DND-41 (cell line): ENCODE results near the gene PXMP2.

Source experiments
- ATAC-seq: fragments of 200-7000 bp; cut with Tn5 transposase; 3 replicates; pipeline ENCODE4 v1.9.1; 2021; ENCODE audit warnings: low read depth; ENCODE audit not compliant: insufficient read depth
- DNase-seq: peaks from one replicate; pipeline ENCODE4 v3.0.0-alpha.2; 2020
- H2AFZ ChIP-seq: 2 replicates; pipeline ENCODE4 v1.6.0; 2012; ENCODE audit warnings: low read depth, low read length
- H3K27ac ChIP-seq: 2 replicates; pipeline ENCODE4 v1.5.1; 2012; ENCODE audit warnings: low read length, inconsistent platforms
- H3K27me3 ChIP-seq: fragments of 200-600 bp; sonication (generic); 2 replicates; pipeline ENCODE4 v1.6.0; 2012; ENCODE audit warnings: low read length, mild to moderate bottlenecking, inconsistent platforms; ENCODE audit not compliant: insufficient read depth, poor library complexity
- H3K36me3 ChIP-seq: 2 replicates; pipeline ENCODE4 v1.5.1; 2012; ENCODE audit warnings: low read length, inconsistent platforms; ENCODE audit not compliant: insufficient read depth
- H3K4me1 ChIP-seq: 2 replicates; pipeline ENCODE4 v1.5.1; 2012; ENCODE audit warnings: mild to moderate bottlenecking, low read length; ENCODE audit not compliant: insufficient read depth
- H3K4me2 ChIP-seq: 2 replicates; pipeline ENCODE4 v1.6.0; 2012; ENCODE audit warnings: mild to moderate bottlenecking, moderate library complexity, low read length, inconsistent platforms; ENCODE audit not compliant: insufficient read depth
- H3K4me3 ChIP-seq, 2 experiments: fragments of 200-600 bp in 1 of 2; shearing (Covaris generic) in 1 of 2; 2 replicates each; pipeline ENCODE4 v1.5.1; 2012 to 2016; ENCODE audit warnings: inconsistent platforms in 2 of 2, low read length in 2 of 2, mild to moderate bottlenecking in 2 of 2, low read depth in 1 of 2, moderate library complexity in 1 of 2
- H3K79me2 ChIP-seq: 2 replicates; pipeline ENCODE4 v1.6.0; 2012; ENCODE audit warnings: low read length, inconsistent platforms; ENCODE audit not compliant: insufficient read depth
- H3K9ac ChIP-seq: 2 replicates; pipeline ENCODE4 v1.6.0; 2012; ENCODE audit warnings: low read depth, mild to moderate bottlenecking, inconsistent platforms, low read length, moderate library complexity
- H3K9me3 ChIP-seq: 2 replicates; pipeline ENCODE4 v1.5.1; 2012; ENCODE audit warnings: low read length, moderate library complexity, mild to moderate bottlenecking, inconsistent platforms; ENCODE audit not compliant: insufficient read depth, severe bottlenecking
- H4K20me1 ChIP-seq: 2 replicates; pipeline ENCODE4 v1.6.0; 2012; ENCODE audit warnings: low read length; ENCODE audit not compliant: insufficient read depth
- EZH2 ChIP-seq: IDR thresholded peaks from 3 replicates; pipeline ENCODE4 v1.6.1; 2012; ENCODE audit warnings: borderline replicate concordance, low read depth, mild to moderate bottlenecking, moderate library complexity, low read length, inconsistent platforms; ENCODE audit not compliant: severe bottlenecking
- TF ChIP-seq, protein P1 (sequence below): IDR thresholded peaks from 2 replicates; pipeline ENCODE4 v1.5.1; 2012; ENCODE audit warnings: borderline replicate concordance, low read length, moderate library complexity, mild to moderate bottlenecking; ENCODE audit not compliant: poor library complexity, severe bottlenecking; ENCODE audit errors: extremely low read depth

Gene PXMP2

DNA sequence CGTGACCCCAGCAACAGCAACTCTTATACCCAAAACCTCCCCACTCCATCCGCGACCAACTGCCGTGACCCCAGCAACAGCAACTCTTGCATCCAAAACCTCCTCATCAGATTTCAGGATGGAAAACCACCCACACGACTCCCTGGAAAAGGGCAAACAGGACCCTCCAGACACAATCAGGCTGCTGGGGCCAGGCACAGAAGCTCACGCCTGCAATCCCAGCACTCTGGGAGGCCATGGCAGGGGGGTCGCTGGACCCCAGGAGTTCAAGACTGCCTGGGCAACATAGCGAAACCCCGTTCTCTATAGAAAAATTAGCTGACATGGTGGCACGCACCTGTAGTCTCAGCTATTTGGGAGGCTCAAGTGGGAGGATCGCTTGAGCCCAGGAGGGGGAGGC lies 43.0 kb downstream of the PXMP2 start:
- H3K27ac ChIP-seq, result no peak overlapping the region
- no peak for DNase-seq
- TF ChIP-seq EZH2, result no peak
- TF ChIP-seq, protein P1, sequence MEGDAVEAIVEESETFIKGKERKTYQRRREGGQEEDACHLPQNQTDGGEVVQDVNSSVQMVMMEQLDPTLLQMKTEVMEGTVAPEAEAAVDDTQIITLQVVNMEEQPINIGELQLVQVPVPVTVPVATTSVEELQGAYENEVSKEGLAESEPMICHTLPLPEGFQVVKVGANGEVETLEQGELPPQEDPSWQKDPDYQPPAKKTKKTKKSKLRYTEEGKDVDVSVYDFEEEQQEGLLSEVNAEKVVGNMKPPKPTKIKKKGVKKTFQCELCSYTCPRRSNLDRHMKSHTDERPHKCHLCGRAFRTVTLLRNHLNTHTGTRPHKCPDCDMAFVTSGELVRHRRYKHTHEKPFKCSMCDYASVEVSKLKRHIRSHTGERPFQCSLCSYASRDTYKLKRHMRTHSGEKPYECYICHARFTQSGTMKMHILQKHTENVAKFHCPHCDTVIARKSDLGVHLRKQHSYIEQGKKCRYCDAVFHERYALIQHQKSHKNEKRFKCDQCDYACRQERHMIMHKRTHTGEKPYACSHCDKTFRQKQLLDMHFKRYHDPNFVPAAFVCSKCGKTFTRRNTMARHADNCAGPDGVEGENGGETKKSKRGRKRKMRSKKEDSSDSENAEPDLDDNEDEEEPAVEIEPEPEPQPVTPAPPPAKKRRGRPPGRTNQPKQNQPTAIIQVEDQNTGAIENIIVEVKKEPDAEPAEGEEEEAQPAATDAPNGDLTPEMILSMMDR, result no peak

DNA sequence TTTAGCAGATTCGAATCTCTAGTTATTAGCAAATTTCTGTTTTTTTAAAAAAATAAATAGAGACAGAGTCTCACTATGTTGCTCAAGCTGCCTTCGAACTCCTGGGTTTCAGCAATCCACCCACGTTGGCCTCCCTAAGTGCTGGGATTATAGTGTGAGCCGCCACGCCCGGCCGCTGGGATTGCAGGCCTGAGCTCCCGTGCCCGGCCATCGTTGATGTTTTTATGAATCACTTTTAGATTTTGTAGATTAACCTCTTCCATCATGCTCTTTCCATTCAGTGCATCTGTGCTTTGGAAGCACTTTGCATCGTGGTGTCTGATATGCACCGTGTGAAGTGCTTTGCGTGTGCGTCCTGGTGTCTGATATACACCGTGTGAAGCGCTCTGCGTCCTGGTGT lies 44.2 kb downstream of the PXMP2 start:
- Histone ChIP-seq H3K79me2 (peaks cover 7% of the 10 kb centered on the region), H3K9ac (no peak overlapping the region), H3K4me1 (no peaks in the 10 kb centered on the region), H3K4me2 (no peak overlapping the region), H3K36me3 (peaks cover 96% of the 10 kb centered on the region), H3K27ac (no peak overlapping the region), H3K27me3 (no peaks in the 10 kb centered on the region), H3K4me3 (no peak overlapping the region), H2AFZ (no peak overlapping the region), H3K9me3 (no peaks in the 10 kb centered on the region), H4K20me1 (peaks cover 36% of the 10 kb centered on the region)
- TF ChIP-seq, protein P1, result no peak
- no peak for TF ChIP-seq EZH2
- ATAC-seq, result no peak
- no peak for DNase-seq

More for the DNA sequence above, 43.0 kb downstream of the PXMP2 start:
- Histone ChIP-seq H2AFZ (no peak overlapping the region), H3K79me2 (peaks cover 7% of the 10 kb centered on the region), H3K4me3 (no peak overlapping the region), H3K36me3 (peaks cover 96% of the 10 kb centered on the region), H3K9me3 (no peaks in the 10 kb centered on the region), H3K9ac (no peak overlapping the region), H3K4me1 (no peaks in the 10 kb centered on the region), H3K4me2 (no peak overlapping the region), H4K20me1 (peaks cover 33% of the 10 kb centered on the region), H3K27me3 (no peaks in the 10 kb centered on the region)
- ATAC-seq, result peak; percentile 6; the same call in 1 of the 3 replicates

DNA sequence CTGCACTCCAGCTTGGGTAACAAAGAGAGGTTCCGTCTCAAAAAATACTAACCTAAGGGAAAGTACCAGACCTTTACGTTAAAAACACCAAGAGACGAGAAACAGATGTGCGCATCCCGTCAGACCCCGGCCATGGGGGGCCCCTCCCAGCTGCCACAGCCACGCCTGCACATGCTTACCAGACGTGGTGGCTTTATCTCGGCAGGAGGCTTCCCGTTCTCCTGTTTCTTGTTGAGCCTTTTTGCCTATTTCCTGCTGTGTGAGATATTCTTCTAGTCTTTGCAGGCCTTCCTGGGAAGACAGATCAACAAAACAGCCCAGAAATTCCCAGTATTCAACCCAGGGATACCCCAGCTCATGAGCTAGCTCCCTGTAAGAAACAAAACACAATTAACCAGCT lies 46.8 kb downstream of the PXMP2 start:
- Histone ChIP-seq H3K27me3 (no peaks in the 10 kb centered on the region), H3K4me3 (no peak overlapping the region), H3K4me2 (no peak overlapping the region), H3K36me3 (peaks cover 93% of the 10 kb centered on the region), H3K9me3 (no peaks in the 10 kb centered on the region), H3K9ac (no peak overlapping the region), H3K4me1 (no peaks in the 10 kb centered on the region), H2AFZ (no peak overlapping the region), H3K27ac (no peak overlapping the region), H4K20me1 (peaks cover 33% of the 10 kb centered on the region; the same call in 1 of the 2 replicates), H3K79me2 (peaks cover under 1% of the 10 kb centered on the region; the same call in 1 of the 2 replicates)
- no peak for ATAC-seq
- TF ChIP-seq, protein P1, result no peak
- no peak for TF ChIP-seq EZH2
- no peak for DNase-seq

DNA sequence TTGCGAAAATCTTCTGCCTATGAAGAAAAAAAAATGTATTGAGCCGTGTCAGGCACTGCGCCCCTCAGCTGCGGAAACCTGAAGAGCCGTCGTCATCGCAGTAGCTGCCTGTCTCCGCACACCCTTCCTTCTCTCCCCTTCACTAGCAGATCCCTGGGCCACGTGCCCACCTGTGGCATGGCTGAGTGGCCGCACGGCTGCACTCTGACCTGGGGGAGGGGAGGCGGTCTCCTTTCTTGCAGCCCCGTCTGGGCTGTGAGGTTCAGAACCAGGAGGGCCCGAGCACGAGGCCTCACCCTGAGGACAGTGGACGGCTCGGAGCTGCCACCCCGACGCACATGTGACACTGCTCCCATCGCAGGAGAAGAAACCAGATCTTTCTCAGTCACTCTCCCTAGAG lies 48.1 kb downstream of the PXMP2 start:
- TF ChIP-seq, protein P1, result no peak
- no peak for TF ChIP-seq EZH2
- H2AFZ ChIP-seq, result no peak overlapping the region
- no peak overlapping the region for H3K4me2 ChIP-seq
- no peak overlapping the region for H3K4me3 ChIP-seq
- no peak overlapping the region for H3K27ac ChIP-seq
- H3K9ac ChIP-seq, result no peak overlapping the region
- peaks cover 35% of the 10 kb centered on the region; the same call in 1 of the 2 replicates for H4K20me1 ChIP-seq
- H3K79me2 ChIP-seq, result peaks cover 8% of the 10 kb centered on the region; the same call in 1 of the 2 replicates
- H3K4me1 ChIP-seq, result no peaks in the 10 kb centered on the region
- no peaks in the 10 kb centered on the region for H3K27me3 ChIP-seq
- peaks cover 95% of the 10 kb centered on the region for H3K36me3 ChIP-seq
- H3K9me3 ChIP-seq, result no peaks in the 10 kb centered on the region
- ATAC-seq (no peak), DNase-seq (no peak)
